ENCODE data around the gene ZNF319. TPM values are rescaled to one million over a fixed set of nuclear protein-coding genes. Genes with fewer than 3 reads are reported as not detected.

The ZNF319 gene
- total and polyA plus RNA-seq, 2 of the 13 experiments (the other 11 are each of a cell fraction or from before 2014, with no cell fraction given): 2.4 to 3.6 TPM

GRCh38 chr16:57958544-57958943, 41.9 kb downstream of the ZNF319 start:
- Histone ChIP-seq H3K79me2 (ENCODE audit: insufficient read depth, low read length) (no peaks in the 10 kb centered on the region), H3K4me2 (ENCODE audit: low read depth, low read length) (no peak overlapping the region), H3K36me3 (replicated peaks in 1 of 2; ENCODE audit: control insufficient read depth in 1 of 2, insufficient read depth in 2 of 2, low read length in 2 of 2) (no peaks in the 10 kb centered on the region), H3K27ac (ENCODE audit: extremely low read length, insufficient read depth, low read length) (no peak overlapping the region), H3K9me3 (ENCODE audit: low read length) (no peaks in the 10 kb centered on the region), H4K20me1 (ENCODE audit: insufficient read depth, low read length) (no peaks in the 10 kb centered on the region), H3K4me3 (replicated peaks in 1 of 3; ENCODE audit: insufficient read depth in 1 of 3, low read depth in 2 of 3, low read length in 3 of 3) (no peak overlapping the region), H3K4me1 (ENCODE audit: insufficient read depth, low read length) (peaks cover 30% of the 10 kb centered on the region), H3K27me3 (ENCODE audit: control insufficient read depth in 1 of 2, insufficient read depth in 2 of 2, low read length in 2 of 2) (peaks cover 8 to 72% of the 10 kb centered on the region in 2 experiments; a peak in 4 of 5 replicates), H2AFZ (ENCODE audit: low read length) (no peak overlapping the region), H3K9ac (ENCODE audit: insufficient read depth, low read depth, low read length) (no peak overlapping the region)
- intact Hi-C loops (cut with micrococcal nuclease; ENCODE audit: unreplicated experiment): no loop called here
- FAIRE-seq (no peak), DNase-seq (ENCODE audit: low spot score) (no peak), ATAC-seq (no peak)
- WGBS (ENCODE audit: low lambda C conversion rate): 3% methylated on average over 6 of the region's 6 CpGs
- BruUV-seq (replicated peaks): no TSS peak
- POLR2A ChIA-PET: no interaction called here
- CTCF ChIA-PET (ENCODE audit: low intra/inter-chr PET ratio, low total read pairs): no interaction called here
- in situ Hi-C loops (cut with HindIII; ENCODE audit: extremely low pct_ligation_motif_present, low pct_unique_long_range_greater_than_20kb): no loop called here
- TF ChIP-seq ZBED4 (CRISPR knock-in tag; IDR thresholded peaks at IDR 0.05; ENCODE audit: borderline replicate concordance) (no peak), ZNF331 (CRISPR knock-in tag; IDR thresholded peaks at IDR 0.05) (no peak), PLRG1 (conservative IDR thresholded peaks at IDR 0.05) (no peak), SUZ12 (IDR thresholded peaks at IDR 0.05; ENCODE audit: low read depth, low read length) (no peak), SP2 (CRISPR knock-in tag; IDR thresholded peaks at IDR 0.05) (no peak), PAF1 (CRISPR knock-in tag; IDR thresholded peaks at IDR 0.05) (no peak), ZNF326 (CRISPR knock-in tag; IDR thresholded peaks at IDR 0.05; ENCODE audit: borderline replicate concordance) (no peak), KLF12 (CRISPR knock-in tag; IDR thresholded peaks at IDR 0.05; ENCODE audit: borderline replicate concordance) (no peak), HNRNPK (IDR thresholded peaks at IDR 0.05; ENCODE audit: low read depth, low read length, poor library complexity, severe bottlenecking) (no peak), ZNF101 (CRISPR knock-in tag; IDR thresholded peaks at IDR 0.05; ENCODE audit: borderline replicate concordance, low read depth) (no peak)
- TF ChIP-seq, protein P1, sequence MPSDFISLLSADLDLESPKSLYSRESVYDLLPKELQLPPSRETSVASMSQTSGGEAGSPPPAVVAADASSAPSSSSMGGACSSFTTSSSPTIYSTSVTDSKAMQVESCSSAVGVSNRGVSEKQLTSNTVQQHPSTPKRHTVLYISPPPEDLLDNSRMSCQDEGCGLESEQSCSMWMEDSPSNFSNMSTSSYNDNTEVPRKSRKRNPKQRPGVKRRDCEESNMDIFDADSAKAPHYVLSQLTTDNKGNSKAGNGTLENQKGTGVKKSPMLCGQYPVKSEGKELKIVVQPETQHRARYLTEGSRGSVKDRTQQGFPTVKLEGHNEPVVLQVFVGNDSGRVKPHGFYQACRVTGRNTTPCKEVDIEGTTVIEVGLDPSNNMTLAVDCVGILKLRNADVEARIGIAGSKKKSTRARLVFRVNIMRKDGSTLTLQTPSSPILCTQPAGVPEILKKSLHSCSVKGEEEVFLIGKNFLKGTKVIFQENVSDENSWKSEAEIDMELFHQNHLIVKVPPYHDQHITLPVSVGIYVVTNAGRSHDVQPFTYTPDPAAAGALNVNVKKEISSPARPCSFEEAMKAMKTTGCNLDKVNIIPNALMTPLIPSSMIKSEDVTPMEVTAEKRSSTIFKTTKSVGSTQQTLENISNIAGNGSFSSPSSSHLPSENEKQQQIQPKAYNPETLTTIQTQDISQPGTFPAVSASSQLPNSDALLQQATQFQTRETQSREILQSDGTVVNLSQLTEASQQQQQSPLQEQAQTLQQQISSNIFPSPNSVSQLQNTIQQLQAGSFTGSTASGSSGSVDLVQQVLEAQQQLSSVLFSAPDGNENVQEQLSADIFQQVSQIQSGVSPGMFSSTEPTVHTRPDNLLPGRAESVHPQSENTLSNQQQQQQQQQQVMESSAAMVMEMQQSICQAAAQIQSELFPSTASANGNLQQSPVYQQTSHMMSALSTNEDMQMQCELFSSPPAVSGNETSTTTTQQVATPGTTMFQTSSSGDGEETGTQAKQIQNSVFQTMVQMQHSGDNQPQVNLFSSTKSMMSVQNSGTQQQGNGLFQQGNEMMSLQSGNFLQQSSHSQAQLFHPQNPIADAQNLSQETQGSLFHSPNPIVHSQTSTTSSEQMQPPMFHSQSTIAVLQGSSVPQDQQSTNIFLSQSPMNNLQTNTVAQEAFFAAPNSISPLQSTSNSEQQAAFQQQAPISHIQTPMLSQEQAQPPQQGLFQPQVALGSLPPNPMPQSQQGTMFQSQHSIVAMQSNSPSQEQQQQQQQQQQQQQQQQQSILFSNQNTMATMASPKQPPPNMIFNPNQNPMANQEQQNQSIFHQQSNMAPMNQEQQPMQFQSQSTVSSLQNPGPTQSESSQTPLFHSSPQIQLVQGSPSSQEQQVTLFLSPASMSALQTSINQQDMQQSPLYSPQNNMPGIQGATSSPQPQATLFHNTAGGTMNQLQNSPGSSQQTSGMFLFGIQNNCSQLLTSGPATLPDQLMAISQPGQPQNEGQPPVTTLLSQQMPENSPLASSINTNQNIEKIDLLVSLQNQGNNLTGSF (CRISPR knock-in tag; IDR thresholded peaks at IDR 0.05): no peak
- TF ChIP-seq, protein P2, sequence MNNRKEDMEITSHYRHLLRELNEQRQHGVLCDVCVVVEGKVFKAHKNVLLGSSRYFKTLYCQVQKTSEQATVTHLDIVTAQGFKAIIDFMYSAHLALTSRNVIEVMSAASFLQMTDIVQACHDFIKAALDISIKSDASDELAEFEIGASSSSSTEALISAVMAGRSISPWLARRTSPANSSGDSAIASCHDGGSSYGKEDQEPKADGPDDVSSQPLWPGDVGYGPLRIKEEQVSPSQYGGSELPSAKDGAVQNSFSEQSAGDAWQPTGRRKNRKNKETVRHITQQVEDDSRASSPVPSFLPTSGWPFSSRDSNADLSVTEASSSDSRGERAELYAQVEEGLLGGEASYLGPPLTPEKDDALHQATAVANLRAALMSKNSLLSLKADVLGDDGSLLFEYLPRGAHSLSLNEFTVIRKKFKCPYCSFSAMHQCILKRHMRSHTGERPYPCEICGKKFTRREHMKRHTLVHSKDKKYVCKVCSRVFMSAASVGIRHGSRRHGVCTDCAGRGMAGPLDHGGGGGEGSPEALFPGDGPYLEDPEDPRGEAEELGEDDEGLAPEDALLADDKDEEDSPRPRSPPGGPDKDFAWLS (CRISPR knock-in tag; IDR thresholded peaks at IDR 0.05; ENCODE audit: borderline replicate concordance): no peak
- TF ChIP-seq, protein P3, sequence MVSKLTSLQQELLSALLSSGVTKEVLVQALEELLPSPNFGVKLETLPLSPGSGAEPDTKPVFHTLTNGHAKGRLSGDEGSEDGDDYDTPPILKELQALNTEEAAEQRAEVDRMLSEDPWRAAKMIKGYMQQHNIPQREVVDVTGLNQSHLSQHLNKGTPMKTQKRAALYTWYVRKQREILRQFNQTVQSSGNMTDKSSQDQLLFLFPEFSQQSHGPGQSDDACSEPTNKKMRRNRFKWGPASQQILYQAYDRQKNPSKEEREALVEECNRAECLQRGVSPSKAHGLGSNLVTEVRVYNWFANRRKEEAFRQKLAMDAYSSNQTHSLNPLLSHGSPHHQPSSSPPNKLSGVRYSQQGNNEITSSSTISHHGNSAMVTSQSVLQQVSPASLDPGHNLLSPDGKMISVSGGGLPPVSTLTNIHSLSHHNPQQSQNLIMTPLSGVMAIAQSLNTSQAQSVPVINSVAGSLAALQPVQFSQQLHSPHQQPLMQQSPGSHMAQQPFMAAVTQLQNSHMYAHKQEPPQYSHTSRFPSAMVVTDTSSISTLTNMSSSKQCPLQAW (CRISPR knock-in tag; IDR thresholded peaks at IDR 0.05): no peak
